ENCODE results near the gene HOGA1.
"Not testable (repeated sequence)": the region's sequence is repeated elsewhere in the genome, so short reads cannot be mapped to it uniquely, and the experiment has no call there.

The HOGA1 gene

GRCh38 chr10:97562329-97562728 is 21.9 kb upstream of the HOGA1 start:
- not testable (repeated sequence) for H3K36me3 ChIP-seq (ENCODE audit: insufficient read depth, low read length); H3K9me3 ChIP-seq (ENCODE audit: low read length); H3K9ac ChIP-seq (ENCODE audit: low read length); H3K79me2 ChIP-seq (ENCODE audit: insufficient read depth, low read length); H4K20me1 ChIP-seq (ENCODE audit: insufficient read depth, low read length); H3K27me3 ChIP-seq (ENCODE audit: insufficient read depth, low read length); H3K4me1 ChIP-seq (ENCODE audit: insufficient read depth, low read length, severe bottlenecking); H3F3A ChIP-seq (ENCODE audit: insufficient read depth, low read length); H3K9me2 ChIP-seq (ENCODE audit: low read depth, low read length); H3K4me2 ChIP-seq (ENCODE audit: low read length); H3K27ac ChIP-seq (ENCODE audit: low read depth, low read length, poor library complexity, severe bottlenecking); H2AFZ ChIP-seq (ENCODE audit: low read length); H3K4me3 ChIP-seq (ENCODE audit: low read depth, low read length, poor library complexity, severe bottlenecking)

GRCh38 chr10:97563337-97563736 is 20.9 kb upstream of the HOGA1 start:
- Histone ChIP-seq H3K4me3 (ENCODE audit: low read depth, low read length, poor library complexity, severe bottlenecking) (no peak overlapping the region), H3K36me3 (ENCODE audit: insufficient read depth, low read length) (no peaks in the 10 kb centered on the region), H2AFZ (ENCODE audit: low read length) (no peak overlapping the region), H3K9ac (ENCODE audit: low read length) (no peak overlapping the region), H3F3A (ENCODE audit: insufficient read depth, low read length) (no peaks in the 10 kb centered on the region), H3K4me1 (ENCODE audit: insufficient read depth, low read length, severe bottlenecking) (no peaks in the 10 kb centered on the region), H3K79me2 (ENCODE audit: insufficient read depth, low read length) (no peaks in the 10 kb centered on the region), H3K27ac (ENCODE audit: low read depth, low read length, poor library complexity, severe bottlenecking) (no peak overlapping the region), H3K9me3 (ENCODE audit: low read length) (no peaks in the 10 kb centered on the region), H3K4me2 (ENCODE audit: low read length) (no peak overlapping the region), H3K27me3 (ENCODE audit: insufficient read depth, low read length) (no peaks in the 10 kb centered on the region), H4K20me1 (ENCODE audit: insufficient read depth, low read length) (no peaks in the 10 kb centered on the region), H3K9me2 (ENCODE audit: low read depth, low read length) (no peaks in the 10 kb centered on the region)
- TF ChIP-seq CTCF (IDR thresholded peaks at IDR 0.05; ENCODE audit: low read length) (no peak), EZH2 (IDR thresholded peaks at IDR 0.05; ENCODE audit: borderline replicate concordance, low read length) (no peak)

- Histone ChIP-seq H3K27ac (ENCODE audit: low read depth, low read length, poor library complexity, severe bottlenecking) (no peak overlapping the region), H4K20me1 (ENCODE audit: insufficient read depth, low read length) (no peaks in the 10 kb centered on the region), H3F3A (ENCODE audit: insufficient read depth, low read length) (no peaks in the 10 kb centered on the region), H3K9me2 (ENCODE audit: low read depth, low read length) (no peaks in the 10 kb centered on the region), H3K9me3 (ENCODE audit: low read length) (no peaks in the 10 kb centered on the region), H2AFZ (ENCODE audit: low read length) (no peak overlapping the region), H3K36me3 (ENCODE audit: insufficient read depth, low read length) (no peaks in the 10 kb centered on the region), H3K79me2 (ENCODE audit: insufficient read depth, low read length) (no peaks in the 10 kb centered on the region), H3K27me3 (ENCODE audit: insufficient read depth, low read length) (no peaks in the 10 kb centered on the region), H3K4me3 (ENCODE audit: low read depth, low read length, poor library complexity, severe bottlenecking) (no peak overlapping the region), H3K4me2 (ENCODE audit: low read length) (no peak overlapping the region), H3K9ac (ENCODE audit: low read length) (no peak overlapping the region), H3K4me1 (ENCODE audit: insufficient read depth, low read length, severe bottlenecking) (no peaks in the 10 kb centered on the region)
- TF ChIP-seq EZH2 (IDR thresholded peaks at IDR 0.05; ENCODE audit: borderline replicate concordance, low read length): no peak
- TF ChIP-seq CTCF (IDR thresholded peaks at IDR 0.05; ENCODE audit: low read length): no peak
These were observed 19.4 kb upstream of the HOGA1 start for GRCh38 chr10:97564776-97565175.

GRCh38 chr10:97566336-97566996 is 17.7 kb upstream of the HOGA1 start:
- Histone ChIP-seq H3K9ac (ENCODE audit: low read length) (no peak overlapping the region), H3K4me1 (ENCODE audit: insufficient read depth, low read length, severe bottlenecking) (no peaks in the 10 kb centered on the region), H3K27me3 (ENCODE audit: insufficient read depth, low read length) (no peaks in the 10 kb centered on the region), H4K20me1 (ENCODE audit: insufficient read depth, low read length) (no peaks in the 10 kb centered on the region), H3F3A (ENCODE audit: insufficient read depth, low read length) (no peaks in the 10 kb centered on the region), H3K9me3 (ENCODE audit: low read length) (no peaks in the 10 kb centered on the region), H3K9me2 (ENCODE audit: low read depth, low read length) (no peaks in the 10 kb centered on the region), H2AFZ (ENCODE audit: low read length) (no peak overlapping the region), H3K36me3 (ENCODE audit: insufficient read depth, low read length) (no peaks in the 10 kb centered on the region), H3K79me2 (ENCODE audit: insufficient read depth, low read length) (no peaks in the 10 kb centered on the region), H3K4me3 (ENCODE audit: low read depth, low read length, poor library complexity, severe bottlenecking) (no peak overlapping the region), H3K27ac (ENCODE audit: low read depth, low read length, poor library complexity, severe bottlenecking) (no peak overlapping the region), H3K4me2 (ENCODE audit: low read length) (no peak overlapping the region)
- TF ChIP-seq CTCF (IDR thresholded peaks at IDR 0.05; ENCODE audit: low read length) (no peak), EZH2 (IDR thresholded peaks at IDR 0.05; ENCODE audit: borderline replicate concordance, low read length) (no peak)
